Measurements from ENCODE around the gene RAB11A. TPM values are rescaled to one million over a fixed set of nuclear protein-coding genes. Genes with fewer than 3 reads are reported as not detected.

Gene RAB11A
- total and polyA plus RNA-seq, 9 of the 15 experiments (the other 6 are each of a cell fraction or from before 2014, with no cell fraction given): 129 to 369 (median 245) TPM

DNA sequence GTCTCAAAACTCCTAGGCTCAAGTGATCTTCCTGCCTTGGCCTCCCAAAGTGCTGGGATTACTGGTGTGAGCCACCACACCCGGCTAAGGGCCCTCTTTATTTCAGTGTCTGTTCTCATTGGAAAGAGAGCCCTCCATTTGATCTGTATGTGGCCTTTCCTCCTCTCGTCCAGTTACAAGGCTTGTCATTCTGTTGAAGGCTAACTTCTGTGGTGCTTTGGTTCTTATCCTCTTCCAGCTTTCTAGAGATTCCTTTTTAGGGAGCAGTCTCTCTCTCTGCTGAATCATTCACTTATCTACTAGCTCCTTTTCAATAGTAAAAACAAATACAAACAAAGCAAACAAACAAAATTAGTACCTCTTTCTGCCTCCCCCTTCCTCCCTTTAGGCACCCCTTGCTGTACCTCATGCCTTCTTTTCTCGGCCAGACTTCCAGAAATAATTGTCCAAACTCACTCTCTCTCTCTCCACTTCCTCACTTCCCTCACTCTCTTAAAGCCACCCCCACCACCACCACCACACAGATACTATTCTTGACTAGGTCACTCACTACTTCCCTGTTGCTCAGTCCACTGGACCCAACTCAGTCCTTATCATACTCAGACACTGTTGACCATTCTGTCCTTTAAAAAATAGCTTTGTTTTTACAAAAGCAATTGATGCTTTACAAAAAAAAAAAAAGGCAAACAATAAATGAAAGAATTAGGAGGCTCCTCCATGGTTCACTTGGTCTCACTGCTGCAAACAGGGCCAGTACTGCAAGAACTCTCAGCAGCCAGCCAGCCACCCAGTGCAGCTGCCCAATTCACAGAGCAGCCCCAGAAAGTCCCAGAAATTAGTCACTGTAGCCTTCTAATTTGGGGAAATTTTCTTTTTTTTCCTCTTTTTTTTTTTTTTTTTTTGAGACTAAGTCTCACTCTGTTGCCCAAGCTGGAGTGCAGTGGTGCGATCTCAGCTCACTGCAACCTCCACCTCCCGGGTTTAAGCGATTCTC, 31.7 kb upstream of the RAB11A start (continued):
- TF ChIP-seq TCFL5 (CRISPR knock-in tag; conservative IDR thresholded peaks at IDR 0.05) (no peak), ZNF354B (CRISPR knock-in tag; IDR thresholded peaks at IDR 0.05) (no peak), PCBP2 (IDR thresholded peaks at IDR 0.05; ENCODE audit: low read depth, low read length, poor library complexity, severe bottlenecking) (no peak), ZNF274 (IDR thresholded peaks at IDR 0.05; ENCODE audit: borderline replicate concordance, low read depth, low read length) (no peak), MAFK (IDR thresholded peaks at IDR 0.05; ENCODE audit: low read length) (peak; percentile 40; the same call in 1 of the 2 replicates), CHCHD3 (CRISPR knock-in tag; IDR thresholded peaks at IDR 0.05) (no peak), ELF4 (CRISPR knock-in tag; IDR thresholded peaks at IDR 0.05) (peak; percentile 96), ZFP30 (CRISPR knock-in tag; IDR thresholded peaks at IDR 0.05; ENCODE audit: borderline replicate concordance) (no peak), BCL6 (CRISPR knock-in tag; IDR thresholded peaks at IDR 0.05) (no peak), RAD51 (IDR thresholded peaks at IDR 0.05; ENCODE audit: borderline replicate concordance, low read depth) (peak; percentile 30; the same call in 1 of the 2 replicates), TCF3 (CRISPR knock-in tag; IDR thresholded peaks at IDR 0.05) (peak; percentile 67), ZNF436 (CRISPR knock-in tag; IDR thresholded peaks at IDR 0.05) (no peak), YY1 (IDR thresholded peaks at IDR 0.05; ENCODE audit: borderline replicate concordance in 1 of 3, control insufficient read depth in 1 of 3, extremely low read depth in 1 of 3, insufficient read depth in 3 of 3, insufficient read length in 1 of 3, insufficient replicate concordance in 2 of 3, low read depth in 1 of 3, low read length in 2 of 3) (no peak), RBM39 (optimal IDR thresholded peaks at IDR 0.05; ENCODE audit: low read depth, low read length) (no peak), RBBP5 (IDR thresholded peaks at IDR 0.05; ENCODE audit: borderline replicate concordance, insufficient read depth, low read length, poor library complexity, severe bottlenecking) (peak; percentile 55), CEBPG (CRISPR knock-in tag; IDR thresholded peaks at IDR 0.05) (no peak), CEBPG (tag; conservative IDR thresholded peaks at IDR 0.05 in 1 of 2, IDR thresholded peaks at IDR 0.05 in 1 of 2) (no peak)
- TF ChIP-seq, protein P1, sequence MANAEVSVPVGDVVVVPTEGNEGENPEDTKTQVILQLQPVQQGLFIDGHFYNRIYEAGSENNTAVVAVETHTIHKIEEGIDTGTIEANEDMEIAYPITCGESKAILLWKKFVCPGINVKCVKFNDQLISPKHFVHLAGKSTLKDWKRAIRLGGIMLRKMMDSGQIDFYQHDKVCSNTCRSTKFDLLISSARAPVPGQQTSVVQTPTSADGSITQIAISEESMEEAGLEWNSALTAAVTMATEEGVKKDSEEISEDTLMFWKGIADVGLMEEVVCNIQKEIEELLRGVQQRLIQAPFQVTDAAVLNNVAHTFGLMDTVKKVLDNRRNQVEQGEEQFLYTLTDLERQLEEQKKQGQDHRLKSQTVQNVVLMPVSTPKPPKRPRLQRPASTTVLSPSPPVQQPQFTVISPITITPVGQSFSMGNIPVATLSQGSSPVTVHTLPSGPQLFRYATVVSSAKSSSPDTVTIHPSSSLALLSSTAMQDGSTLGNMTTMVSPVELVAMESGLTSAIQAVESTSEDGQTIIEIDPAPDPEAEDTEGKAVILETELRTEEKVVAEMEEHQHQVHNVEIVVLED (CRISPR knock-in tag; IDR thresholded peaks at IDR 0.05): no peak
- TF ChIP-seq, protein P2, sequence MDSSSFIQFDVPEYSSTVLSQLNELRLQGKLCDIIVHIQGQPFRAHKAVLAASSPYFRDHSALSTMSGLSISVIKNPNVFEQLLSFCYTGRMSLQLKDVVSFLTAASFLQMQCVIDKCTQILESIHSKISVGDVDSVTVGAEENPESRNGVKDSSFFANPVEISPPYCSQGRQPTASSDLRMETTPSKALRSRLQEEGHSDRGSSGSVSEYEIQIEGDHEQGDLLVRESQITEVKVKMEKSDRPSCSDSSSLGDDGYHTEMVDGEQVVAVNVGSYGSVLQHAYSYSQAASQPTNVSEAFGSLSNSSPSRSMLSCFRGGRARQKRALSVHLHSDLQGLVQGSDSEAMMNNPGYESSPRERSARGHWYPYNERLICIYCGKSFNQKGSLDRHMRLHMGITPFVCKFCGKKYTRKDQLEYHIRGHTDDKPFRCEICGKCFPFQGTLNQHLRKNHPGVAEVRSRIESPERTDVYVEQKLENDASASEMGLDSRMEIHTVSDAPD (CRISPR knock-in tag; IDR thresholded peaks at IDR 0.05): no peak
- TF ChIP-seq, protein P3, sequence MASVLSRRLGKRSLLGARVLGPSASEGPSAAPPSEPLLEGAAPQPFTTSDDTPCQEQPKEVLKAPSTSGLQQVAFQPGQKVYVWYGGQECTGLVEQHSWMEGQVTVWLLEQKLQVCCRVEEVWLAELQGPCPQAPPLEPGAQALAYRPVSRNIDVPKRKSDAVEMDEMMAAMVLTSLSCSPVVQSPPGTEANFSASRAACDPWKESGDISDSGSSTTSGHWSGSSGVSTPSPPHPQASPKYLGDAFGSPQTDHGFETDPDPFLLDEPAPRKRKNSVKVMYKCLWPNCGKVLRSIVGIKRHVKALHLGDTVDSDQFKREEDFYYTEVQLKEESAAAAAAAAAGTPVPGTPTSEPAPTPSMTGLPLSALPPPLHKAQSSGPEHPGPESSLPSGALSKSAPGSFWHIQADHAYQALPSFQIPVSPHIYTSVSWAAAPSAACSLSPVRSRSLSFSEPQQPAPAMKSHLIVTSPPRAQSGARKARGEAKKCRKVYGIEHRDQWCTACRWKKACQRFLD (CRISPR knock-in tag; IDR thresholded peaks at IDR 0.05): peak; percentile 94
- TF ChIP-seq, protein P4, sequence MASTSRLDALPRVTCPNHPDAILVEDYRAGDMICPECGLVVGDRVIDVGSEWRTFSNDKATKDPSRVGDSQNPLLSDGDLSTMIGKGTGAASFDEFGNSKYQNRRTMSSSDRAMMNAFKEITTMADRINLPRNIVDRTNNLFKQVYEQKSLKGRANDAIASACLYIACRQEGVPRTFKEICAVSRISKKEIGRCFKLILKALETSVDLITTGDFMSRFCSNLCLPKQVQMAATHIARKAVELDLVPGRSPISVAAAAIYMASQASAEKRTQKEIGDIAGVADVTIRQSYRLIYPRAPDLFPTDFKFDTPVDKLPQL (IDR thresholded peaks at IDR 0.05; ENCODE audit: extremely low read depth, insufficient read length): no peak

Measured in K562 (cell line).